Measurements from ENCODE around the gene CRIM1.

GRCh38 chr2:36421379-36421778, 65.8 kb downstream of the CRIM1 start:
- TF ChIP-seq, protein P1, sequence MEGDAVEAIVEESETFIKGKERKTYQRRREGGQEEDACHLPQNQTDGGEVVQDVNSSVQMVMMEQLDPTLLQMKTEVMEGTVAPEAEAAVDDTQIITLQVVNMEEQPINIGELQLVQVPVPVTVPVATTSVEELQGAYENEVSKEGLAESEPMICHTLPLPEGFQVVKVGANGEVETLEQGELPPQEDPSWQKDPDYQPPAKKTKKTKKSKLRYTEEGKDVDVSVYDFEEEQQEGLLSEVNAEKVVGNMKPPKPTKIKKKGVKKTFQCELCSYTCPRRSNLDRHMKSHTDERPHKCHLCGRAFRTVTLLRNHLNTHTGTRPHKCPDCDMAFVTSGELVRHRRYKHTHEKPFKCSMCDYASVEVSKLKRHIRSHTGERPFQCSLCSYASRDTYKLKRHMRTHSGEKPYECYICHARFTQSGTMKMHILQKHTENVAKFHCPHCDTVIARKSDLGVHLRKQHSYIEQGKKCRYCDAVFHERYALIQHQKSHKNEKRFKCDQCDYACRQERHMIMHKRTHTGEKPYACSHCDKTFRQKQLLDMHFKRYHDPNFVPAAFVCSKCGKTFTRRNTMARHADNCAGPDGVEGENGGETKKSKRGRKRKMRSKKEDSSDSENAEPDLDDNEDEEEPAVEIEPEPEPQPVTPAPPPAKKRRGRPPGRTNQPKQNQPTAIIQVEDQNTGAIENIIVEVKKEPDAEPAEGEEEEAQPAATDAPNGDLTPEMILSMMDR (IDR thresholded peaks at IDR 0.05; ENCODE audit: control extremely low read depth in 1 of 3, insufficient read depth in 1 of 3, low read depth in 1 of 3, low read length in 3 of 3): no peak
- TF ChIP-seq PHF8 (conservative IDR thresholded peaks at IDR 0.05; ENCODE audit: low read depth, low read length): no peak
- no peak for TF ChIP-seq CHD1 (IDR thresholded peaks at IDR 0.05; ENCODE audit: low read depth, low read length)
- no peak for TF ChIP-seq POLR2A (IDR thresholded peaks at IDR 0.05; ENCODE audit: control extremely low read depth in 1 of 2, low read depth in 2 of 2, low read length in 2 of 2)
- no peak for TF ChIP-seq EZH2 (IDR thresholded peaks at IDR 0.05; ENCODE audit: low read depth, low read length, severe bottlenecking)
- no peak for TF ChIP-seq YY1 (IDR thresholded peaks at IDR 0.05; ENCODE audit: low read depth, low read length)
- no peak for TF ChIP-seq RAD21 (IDR thresholded peaks at IDR 0.05 in 1 of 2, conservative IDR thresholded peaks at IDR 0.05 in 1 of 2; ENCODE audit: low read depth in 2 of 2, low read length in 2 of 2)
- TF ChIP-seq POLR2AphosphoS5 (IDR thresholded peaks at IDR 0.05; ENCODE audit: low read depth, low read length): no peak
- no peak for TF ChIP-seq ZNF274 (IDR thresholded peaks at IDR 0.05; ENCODE audit: borderline replicate concordance, extremely low read depth, low read length)
- no peak for TF ChIP-seq JUND (IDR thresholded peaks at IDR 0.05; ENCODE audit: low read length)
- no peak for TF ChIP-seq RXRA (IDR thresholded peaks at IDR 0.05; ENCODE audit: insufficient read depth, low read depth, low read length)
- TF ChIP-seq EP300 (IDR thresholded peaks at IDR 0.05; ENCODE audit: borderline replicate concordance in 1 of 2, low read depth in 2 of 2, low read length in 2 of 2): no peak
- TF ChIP-seq USF2 (IDR thresholded peaks at IDR 0.05; ENCODE audit: low read length): no peak
